MM.1S (cell line): ENCODE results near the gene TSPAN4.

ENCODE experiments used
- DNase-seq: peaks from one replicate; pipeline ENCODE4 v3.0.0-alpha.2; 2015
- H2AFZ ChIP-seq: fragments of 300-600 bp; sonication (generic); 2 replicates; pipeline ENCODE4 v1.6.0; 2016; ENCODE audit warnings: antibody characterized with exemption, low read length
- H3F3A ChIP-seq: fragments of 300-600 bp; sonication (generic); 2 replicates; pipeline ENCODE4 v1.6.1; 2016; ENCODE audit warnings: mild to moderate bottlenecking, antibody characterized with exemption, low read length, moderate library complexity, mixed read lengths; ENCODE audit not compliant: insufficient read depth
- H3K27ac ChIP-seq: fragments of 300-600 bp; sonication (generic); 2 replicates; pipeline ENCODE4 v1.5.1; 2016; ENCODE audit warnings: mild to moderate bottlenecking, low read length
- H3K27me3 ChIP-seq: fragments of 300-600 bp; sonication (generic); replicated peaks from 2 replicates; pipeline ENCODE4 v1.6.0; 2016; ENCODE audit warnings: low read length; ENCODE audit not compliant: insufficient read depth
- H3K36me3 ChIP-seq: fragments of 300-600 bp; sonication (generic); replicated peaks from 2 replicates; pipeline ENCODE4 v1.6.1; 2016; ENCODE audit warnings: mild to moderate bottlenecking, low read length, mixed read lengths; ENCODE audit not compliant: insufficient read depth
- H3K4me1 ChIP-seq: fragments of 300-600 bp; sonication (generic); 2 replicates; pipeline ENCODE4 v1.6.1; 2016; ENCODE audit warnings: low read length, mixed read lengths
- H3K4me2 ChIP-seq: fragments of 300-600 bp; sonication (generic); 2 replicates; pipeline ENCODE4 v1.6.0; 2016; ENCODE audit warnings: low read depth, low read length
- H3K4me3 ChIP-seq: fragments of 300-600 bp; sonication (generic); 2 replicates; pipeline ENCODE4 v1.5.1; 2016; ENCODE audit warnings: low read length, mixed read lengths
- H3K79me2 ChIP-seq: fragments of 300-600 bp; sonication (generic); 2 replicates; pipeline ENCODE4 v1.6.1; 2016; ENCODE audit warnings: mixed run types, low read length, mixed read lengths
- H3K9ac ChIP-seq: fragments of 300-600 bp; sonication (generic); 2 replicates; pipeline ENCODE4 v1.6.1; 2016; ENCODE audit warnings: low read length, mixed read lengths
- H3K9me2 ChIP-seq: fragments of 300-600 bp; sonication (generic); replicated peaks from 2 replicates; pipeline ENCODE4 v1.6.1; 2016; ENCODE audit warnings: mild to moderate bottlenecking, low read length, mixed read lengths; ENCODE audit not compliant: insufficient read depth
- H3K9me3 ChIP-seq: fragments of 300-600 bp; sonication (generic); replicated peaks from 2 replicates; pipeline ENCODE4 v1.6.1; 2016; ENCODE audit warnings: mild to moderate bottlenecking, low read length, mixed read lengths; ENCODE audit not compliant: insufficient read depth
- H4K20me1 ChIP-seq: fragments of 300-600 bp; sonication (generic); 2 replicates; pipeline ENCODE4 v1.6.1; 2016; ENCODE audit warnings: mild to moderate bottlenecking, low read length, moderate library complexity, mixed read lengths; ENCODE audit not compliant: insufficient read depth
- EZH2 ChIP-seq: fragments of 300-600 bp; sonication (generic); optimal IDR thresholded peaks from 2 replicates; pipeline ENCODE3; 2017; ENCODE audit warnings: low read depth, mild to moderate bottlenecking, antibody characterized with exemption, low read length, mixed read lengths
- EZH2phosphoT487 ChIP-seq: fragments of 300-600 bp; sonication (generic); IDR thresholded peaks from 2 replicates; pipeline ENCODE4 v1.6.1; 2018; ENCODE audit warnings: antibody characterized with exemption, low read length
- TF ChIP-seq, protein P1 (sequence below): fragments of 300-600 bp; sonication (generic); IDR thresholded peaks from 2 replicates; pipeline ENCODE4 v1.5.1; 2016; ENCODE audit warnings: antibody characterized with exemption, low read length, mixed read lengths

Gene TSPAN4

DNA sequence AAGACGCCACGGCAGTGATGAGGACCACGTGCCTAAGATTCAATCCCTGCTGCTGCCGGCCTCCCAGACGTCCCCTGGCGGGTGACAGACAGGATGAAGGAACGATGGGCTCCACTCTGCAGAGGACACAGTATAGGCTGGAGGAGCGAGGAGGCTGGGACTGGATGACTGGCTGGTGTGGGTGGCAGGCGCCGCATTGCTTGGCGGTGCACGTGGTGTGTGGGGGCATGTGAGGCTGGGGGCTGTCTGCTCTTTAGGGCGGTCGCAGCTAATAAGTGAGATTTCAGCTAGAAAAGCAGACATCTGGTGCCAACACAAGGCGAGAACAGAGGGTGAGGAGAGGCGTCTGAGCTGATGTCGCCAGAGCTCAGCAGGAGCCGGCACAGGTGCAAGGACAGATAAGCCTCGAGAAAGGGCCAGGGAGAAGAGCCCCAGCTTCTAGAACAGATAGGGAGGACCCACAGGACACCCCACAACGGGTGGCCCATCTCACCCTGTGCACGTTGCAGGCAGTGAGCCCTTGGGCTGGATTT lies 33.2 kb downstream of the TSPAN4 start:
- TF ChIP-seq EZH2phosphoT487 (no peak), EZH2 (no peak)
- TF ChIP-seq, protein P1, sequence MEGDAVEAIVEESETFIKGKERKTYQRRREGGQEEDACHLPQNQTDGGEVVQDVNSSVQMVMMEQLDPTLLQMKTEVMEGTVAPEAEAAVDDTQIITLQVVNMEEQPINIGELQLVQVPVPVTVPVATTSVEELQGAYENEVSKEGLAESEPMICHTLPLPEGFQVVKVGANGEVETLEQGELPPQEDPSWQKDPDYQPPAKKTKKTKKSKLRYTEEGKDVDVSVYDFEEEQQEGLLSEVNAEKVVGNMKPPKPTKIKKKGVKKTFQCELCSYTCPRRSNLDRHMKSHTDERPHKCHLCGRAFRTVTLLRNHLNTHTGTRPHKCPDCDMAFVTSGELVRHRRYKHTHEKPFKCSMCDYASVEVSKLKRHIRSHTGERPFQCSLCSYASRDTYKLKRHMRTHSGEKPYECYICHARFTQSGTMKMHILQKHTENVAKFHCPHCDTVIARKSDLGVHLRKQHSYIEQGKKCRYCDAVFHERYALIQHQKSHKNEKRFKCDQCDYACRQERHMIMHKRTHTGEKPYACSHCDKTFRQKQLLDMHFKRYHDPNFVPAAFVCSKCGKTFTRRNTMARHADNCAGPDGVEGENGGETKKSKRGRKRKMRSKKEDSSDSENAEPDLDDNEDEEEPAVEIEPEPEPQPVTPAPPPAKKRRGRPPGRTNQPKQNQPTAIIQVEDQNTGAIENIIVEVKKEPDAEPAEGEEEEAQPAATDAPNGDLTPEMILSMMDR, result no peak
- Histone ChIP-seq H3K4me1 (no peaks in the 10 kb centered on the region), H3K4me3 (no peak overlapping the region), H3K4me2 (no peak overlapping the region), H2AFZ (no peak overlapping the region), H3K9me3 (no peaks in the 10 kb centered on the region), H3K9me2 (no peaks in the 10 kb centered on the region), H3K27ac (no peak overlapping the region), H3K79me2 (no peaks in the 10 kb centered on the region), H3K27me3 (no peaks in the 10 kb centered on the region), H3K9ac (no peak overlapping the region), H4K20me1 (no peaks in the 10 kb centered on the region), H3F3A (no peaks in the 10 kb centered on the region), H3K36me3 (no peaks in the 10 kb centered on the region)
- DNase-seq, result no peak

DNA sequence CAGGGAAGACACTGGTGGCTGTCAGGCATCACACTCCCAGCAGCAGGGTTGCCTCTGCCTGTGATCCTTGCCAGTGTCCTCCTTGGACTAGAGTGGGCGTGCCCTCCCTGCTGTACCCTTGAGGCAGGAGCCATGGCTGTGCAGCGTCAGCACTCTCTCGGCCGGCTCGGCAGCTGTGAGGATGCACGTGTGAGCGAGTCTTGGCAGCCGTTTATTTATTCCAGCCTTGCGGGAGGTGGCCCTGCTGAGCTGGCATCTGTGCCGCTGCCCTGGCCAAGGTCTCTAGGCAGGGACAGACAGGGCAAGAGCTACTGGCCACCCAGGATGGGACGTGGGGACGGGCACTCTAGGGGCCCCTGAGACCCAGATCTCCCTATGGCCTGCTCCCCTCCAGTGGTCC lies 33.9 kb downstream of the TSPAN4 start:
- Histone ChIP-seq H3K9me3 (no peaks in the 10 kb centered on the region), H3K4me3 (no peak overlapping the region), H3K9me2 (no peaks in the 10 kb centered on the region), H2AFZ (no peak overlapping the region), H3K27ac (no peak overlapping the region), H3K4me2 (no peak overlapping the region), H3K27me3 (no peaks in the 10 kb centered on the region), H3K36me3 (no peaks in the 10 kb centered on the region), H4K20me1 (no peaks in the 10 kb centered on the region), H3F3A (no peaks in the 10 kb centered on the region), H3K79me2 (no peaks in the 10 kb centered on the region), H3K9ac (no peak overlapping the region), H3K4me1 (no peaks in the 10 kb centered on the region)
- no peak for DNase-seq
- TF ChIP-seq EZH2phosphoT487 (no peak), EZH2 (no peak)
- TF ChIP-seq, protein P1, result no peak

DNA sequence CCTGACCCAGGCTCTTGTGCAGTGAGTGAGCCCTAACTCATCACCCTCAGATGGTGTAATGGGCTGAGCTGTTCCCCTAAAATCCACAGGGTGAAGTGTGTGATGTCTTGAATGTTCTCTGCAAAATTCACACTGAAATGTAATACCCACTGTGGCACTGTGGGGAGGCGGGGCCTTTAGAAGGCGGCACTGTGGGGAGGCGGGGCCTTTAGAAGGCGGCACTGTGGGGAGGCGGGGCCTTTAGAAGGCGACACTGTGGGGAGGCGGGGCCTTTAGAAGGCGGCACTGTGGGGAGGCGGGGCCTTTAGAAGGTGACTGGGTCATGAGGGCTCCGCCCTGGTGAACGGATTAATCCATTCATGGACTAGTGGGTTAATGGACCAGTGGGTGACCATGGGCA lies 34.9 kb downstream of the TSPAN4 start:
- Histone ChIP-seq H2AFZ (no peak overlapping the region), H3K9me3 (no peaks in the 10 kb centered on the region), H3K9me2 (no peaks in the 10 kb centered on the region), H4K20me1 (no peaks in the 10 kb centered on the region), H3K4me3 (no peak overlapping the region), H3F3A (no peaks in the 10 kb centered on the region), H3K4me2 (no peak overlapping the region), H3K36me3 (no peaks in the 10 kb centered on the region), H3K4me1 (no peaks in the 10 kb centered on the region), H3K27me3 (no peaks in the 10 kb centered on the region), H3K9ac (no peak overlapping the region), H3K27ac (no peak overlapping the region), H3K79me2 (no peaks in the 10 kb centered on the region)
- DNase-seq, result no peak
- no peak for TF ChIP-seq EZH2

DNA sequence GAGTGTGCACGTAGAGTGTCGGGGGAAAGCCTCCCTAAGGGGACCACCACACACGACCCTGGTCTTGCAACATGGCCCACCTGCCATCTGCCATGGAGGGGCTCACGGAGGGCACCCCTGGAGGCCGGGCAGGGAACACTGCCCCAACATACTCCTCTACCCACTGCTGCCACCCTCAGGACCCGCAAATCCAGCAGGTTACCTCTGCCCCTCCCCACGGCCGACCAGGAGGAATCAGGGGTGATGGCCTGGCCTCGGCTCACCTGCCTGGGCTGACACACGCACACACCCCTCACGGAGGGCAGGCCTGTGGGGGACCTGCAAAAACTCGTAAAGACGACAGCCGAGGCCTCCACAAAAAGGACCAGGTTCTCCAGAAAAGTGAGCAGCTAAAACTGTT lies 37.8 kb downstream of the TSPAN4 start:
- no peak overlapping the region for H3K4me3 ChIP-seq
- H3K4me1 ChIP-seq, result no peaks in the 10 kb centered on the region
- H4K20me1 ChIP-seq, result no peaks in the 10 kb centered on the region
- no peaks in the 10 kb centered on the region for H3K9me3 ChIP-seq
- no peaks in the 10 kb centered on the region for H3K36me3 ChIP-seq
- no peak overlapping the region for H3K9ac ChIP-seq
- H3F3A ChIP-seq, result no peaks in the 10 kb centered on the region
- no peaks in the 10 kb centered on the region for H3K27me3 ChIP-seq
- no peak overlapping the region for H3K4me2 ChIP-seq
- no peaks in the 10 kb centered on the region for H3K79me2 ChIP-seq
- DNase-seq, result no peak
- H2AFZ ChIP-seq, result no peak overlapping the region
- H3K9me2 ChIP-seq, result no peaks in the 10 kb centered on the region
- no peak for TF ChIP-seq EZH2phosphoT487
- no peak for TF ChIP-seq EZH2
- TF ChIP-seq, protein P1, result no peak
- no peak overlapping the region for H3K27ac ChIP-seq
